Measurements from ENCODE around the gene FYB2.

Gene FYB2

GRCh38 chr1:56819387-56819899, at the start of gene FYB2:
Gene FYB2, minus strand, starts transcription at chr1:56819404. Its CDS starts 114 bp downstream, at chr1:56819290.
- peak; percentile 79 for DNase-seq (ENCODE audit: low read depth, low spot score)

DNA sequence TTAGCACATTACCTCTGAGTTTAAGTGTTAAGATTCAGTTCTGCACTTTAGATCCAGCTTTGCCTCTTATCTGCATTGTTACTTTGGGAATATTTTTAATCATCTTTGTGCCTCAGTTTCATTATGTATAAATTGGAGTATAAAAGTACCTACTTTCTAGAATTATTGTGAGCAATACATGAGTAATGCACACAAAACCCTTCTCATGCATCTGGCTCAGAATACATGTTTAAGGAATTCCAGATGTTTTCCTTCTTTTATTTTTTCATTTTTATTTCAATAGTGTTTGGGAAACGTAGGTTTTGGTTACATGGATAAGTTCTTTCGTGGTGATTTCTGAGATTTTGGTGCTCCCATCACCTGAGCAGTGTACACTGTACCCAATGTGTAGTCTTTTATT, 49.6 kb upstream of the FYB2 start:
- DNase-seq (ENCODE audit: low read depth, low spot score) = no peak

DNA sequence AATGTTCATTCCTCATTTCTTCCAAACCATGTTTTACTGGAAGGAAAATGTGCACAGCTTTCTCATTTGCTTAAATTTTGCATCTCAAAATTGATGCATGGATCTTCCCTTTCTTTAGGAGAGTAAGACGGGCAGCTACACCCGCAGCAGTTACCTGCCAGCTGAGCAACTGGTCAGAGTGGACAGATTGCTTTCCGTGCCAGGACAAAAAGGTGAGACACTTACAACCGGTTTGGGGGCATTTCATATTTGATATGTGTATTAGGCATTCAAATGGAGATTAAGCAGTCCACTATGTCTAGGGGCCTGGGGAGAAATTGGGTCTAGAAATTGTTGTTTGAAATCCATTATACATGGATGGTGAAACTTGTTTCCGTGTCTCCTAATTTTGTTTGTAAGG, 48.3 kb upstream of the FYB2 start:
- DNase-seq (ENCODE audit: low read depth, low spot score) = no peak

GRCh38 chr1:56866656-56867055, 47.5 kb upstream of the FYB2 start:
- no peak for DNase-seq (ENCODE audit: low read depth, low spot score)

DNA sequence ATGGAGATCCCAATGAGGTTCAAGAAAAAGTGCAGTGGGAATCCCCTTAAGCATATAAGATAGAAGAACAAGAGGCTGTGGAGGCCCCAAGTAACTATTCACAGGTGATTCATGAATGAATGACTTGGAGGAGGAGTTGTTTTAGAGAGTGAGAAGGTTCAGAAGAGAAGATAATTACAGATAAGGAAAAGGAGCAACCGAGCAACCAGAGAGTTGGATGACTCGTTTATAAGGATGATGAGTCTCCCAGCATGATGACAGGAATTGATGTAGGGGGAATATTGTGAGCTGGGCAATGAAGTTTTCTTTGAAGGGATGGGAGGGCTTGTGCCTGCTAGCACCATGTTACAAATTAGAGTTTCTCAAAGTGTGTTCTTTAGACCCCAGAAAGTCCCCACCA, 45.2 kb upstream of the FYB2 start:
- DNase-seq (ENCODE audit: low read depth, low spot score) = no peak

DNA sequence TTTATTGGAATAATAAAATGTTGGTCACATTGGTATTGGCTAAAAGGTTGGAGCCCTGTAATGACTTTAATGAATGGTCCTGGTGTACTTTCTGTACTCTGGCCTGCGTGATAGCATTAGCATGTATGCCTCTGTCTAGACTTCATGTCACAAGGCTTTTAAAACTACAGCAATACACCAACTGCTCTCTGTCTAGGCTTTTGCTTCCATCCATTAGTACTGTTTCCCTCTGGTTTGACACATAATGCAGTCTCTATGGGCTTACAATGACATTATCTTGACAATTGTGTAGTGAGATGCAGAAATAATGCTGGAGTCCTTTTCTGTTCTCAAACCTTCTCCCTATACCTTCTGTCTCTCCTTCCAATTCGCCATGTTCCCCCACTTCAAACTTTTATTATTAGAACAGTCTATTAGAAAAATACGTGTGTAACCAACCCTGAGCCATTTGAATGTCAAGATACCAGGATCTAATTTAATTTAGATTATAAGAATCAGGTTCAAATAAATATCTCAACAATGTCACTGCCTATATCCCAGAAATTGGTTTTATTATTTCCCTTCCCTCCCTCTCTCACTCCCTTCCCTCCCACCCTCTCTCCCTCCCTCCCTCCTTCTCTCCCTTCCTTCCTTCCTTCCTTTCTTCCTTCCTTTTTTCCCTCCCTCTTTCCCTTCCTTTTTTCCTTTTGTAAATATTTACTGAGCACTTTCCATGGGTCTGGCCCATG, 44.2 kb upstream of the FYB2 start:
- DNase-seq (ENCODE audit: low read depth, low spot score) = no peak

DNA sequence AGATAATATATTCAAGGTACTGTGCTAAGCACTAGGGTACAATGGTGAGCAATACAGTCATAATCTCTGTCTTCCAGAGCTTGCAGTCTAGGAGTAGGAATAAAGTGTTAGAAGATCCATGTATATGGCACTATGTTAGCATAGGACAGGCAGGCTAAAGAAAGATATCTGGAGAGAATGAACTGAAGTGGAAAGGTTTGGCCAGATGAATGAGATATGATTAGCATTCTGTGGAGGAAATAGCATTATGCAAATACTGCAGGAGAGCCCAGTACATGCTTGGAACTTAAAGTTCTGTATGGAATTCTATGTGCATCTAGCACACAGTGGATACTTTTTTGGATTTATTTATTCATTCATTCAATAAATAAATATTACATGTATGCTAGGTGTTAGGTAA, 40.1 kb upstream of the FYB2 start:
- DNase-seq (ENCODE audit: low read depth, low spot score) = no peak

DNA sequence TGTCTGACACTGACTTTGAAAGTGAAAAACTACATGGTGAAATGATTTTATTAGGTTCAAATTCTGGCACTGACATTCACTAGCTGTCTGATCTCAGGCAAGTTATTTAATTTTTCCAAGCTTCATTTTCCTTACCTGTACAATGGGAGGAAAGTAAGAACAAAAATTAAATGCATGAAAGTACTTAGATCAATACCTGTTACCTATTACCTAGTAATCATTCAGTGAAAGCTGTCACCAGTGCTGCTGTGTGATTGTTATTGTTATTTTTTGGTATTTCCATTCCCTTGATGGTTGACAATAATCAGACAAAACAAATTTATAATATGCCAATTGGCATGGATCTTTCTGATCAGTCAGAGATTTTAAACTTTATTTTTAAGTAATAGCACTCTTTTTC, 37.0 kb upstream of the FYB2 start:
- no peak for DNase-seq (ENCODE audit: low read depth, low spot score)

GRCh38 chr1:56855190-56855589, 36.0 kb upstream of the FYB2 start:
- DNase-seq (ENCODE audit: low read depth, low spot score) = no peak

- DNase-seq (ENCODE audit: low read depth, low spot score) = no peak
These were observed 35.4 kb upstream of the FYB2 start, which contains the start of gene C8A for GRCh38 chr1:56854521-56855099. Gene C8A, plus strand, starts transcription at chr1:56854797. Its CDS starts 105 bp downstream, at chr1:56854902.

DNA sequence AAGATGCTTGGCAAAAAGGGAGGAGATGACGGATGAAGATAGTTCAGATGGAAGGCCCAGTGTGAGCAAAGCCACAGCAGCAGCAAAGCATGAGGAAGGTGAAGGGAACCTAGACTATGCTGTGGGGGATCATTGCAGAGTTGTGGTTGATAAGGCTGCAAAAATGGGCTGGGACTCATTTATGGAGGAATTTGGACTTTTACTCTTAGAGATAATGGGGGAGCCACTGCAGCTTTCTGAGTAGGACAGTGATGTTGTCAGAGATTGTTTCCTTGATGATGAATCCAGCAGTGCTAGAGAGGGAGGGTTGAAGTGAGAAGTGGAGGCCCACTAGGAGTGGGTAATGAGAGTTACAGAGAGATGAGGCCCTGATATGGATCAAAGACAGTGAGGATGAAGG, 33.3 kb upstream of the FYB2 start:
- DNase-seq (ENCODE audit: low read depth, low spot score) = no peak

DNA sequence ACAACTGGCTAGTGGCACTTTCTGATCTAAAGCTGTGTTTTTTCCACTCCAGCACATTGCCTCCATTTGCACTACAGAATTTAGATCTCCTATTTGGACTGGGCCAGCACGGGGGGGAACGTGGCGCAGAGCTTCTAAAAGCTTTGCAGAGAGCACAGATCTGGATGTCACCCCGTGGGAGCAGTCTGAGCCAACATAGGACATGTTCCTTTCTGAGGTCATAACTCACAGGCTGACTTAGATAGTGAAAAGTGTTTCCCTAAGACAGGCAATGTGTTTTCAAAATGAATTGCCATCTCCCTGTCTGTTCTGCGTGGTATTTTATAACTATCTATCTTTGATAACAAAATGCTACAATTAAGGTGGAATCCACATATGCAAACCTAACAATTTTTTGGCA, 31.7 kb upstream of the FYB2 start:
- no peak for DNase-seq (ENCODE audit: low read depth, low spot score)

GRCh38 chr1:56850411-56850810, 31.2 kb upstream of the FYB2 start:
- DNase-seq (ENCODE audit: low read depth, low spot score) = no peak

GRCh38 chr1:56849750-56850149, 30.5 kb upstream of the FYB2 start:
- no peak for DNase-seq (ENCODE audit: low read depth, low spot score)

GRCh38 chr1:56845343-56845742, 26.1 kb upstream of the FYB2 start:
- no peak for DNase-seq (ENCODE audit: low read depth, low spot score)

DNA sequence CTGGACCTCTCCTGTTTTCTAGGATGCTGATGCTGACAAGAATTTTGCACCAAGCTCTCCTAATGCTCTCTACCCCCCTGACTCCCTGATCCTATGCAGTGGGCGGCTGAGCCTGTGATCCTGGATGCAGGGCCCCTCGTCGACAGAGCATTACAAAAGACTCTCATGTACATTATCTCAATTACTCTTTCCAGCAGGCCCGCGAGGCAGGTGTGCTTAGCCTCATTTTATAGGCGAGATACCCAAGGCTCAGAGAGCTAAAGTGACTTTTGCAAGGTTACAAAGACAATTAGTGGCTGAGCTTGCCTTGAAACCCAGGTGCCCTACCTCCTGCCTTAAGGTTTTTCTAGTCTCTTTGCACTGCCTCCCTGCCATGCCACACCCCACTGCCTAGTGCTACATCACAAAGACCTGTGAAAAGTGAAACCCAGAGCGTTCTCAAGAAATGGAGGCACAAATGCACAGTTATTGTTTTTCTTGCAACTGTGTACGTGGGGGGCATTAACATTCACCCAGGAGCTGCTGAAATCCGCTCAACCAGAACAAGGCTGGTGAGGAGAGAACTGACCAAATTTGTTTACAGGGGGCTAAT, 25.4 kb upstream of the FYB2 start:
- no peak for DNase-seq (ENCODE audit: low read depth, low spot score)

DNA sequence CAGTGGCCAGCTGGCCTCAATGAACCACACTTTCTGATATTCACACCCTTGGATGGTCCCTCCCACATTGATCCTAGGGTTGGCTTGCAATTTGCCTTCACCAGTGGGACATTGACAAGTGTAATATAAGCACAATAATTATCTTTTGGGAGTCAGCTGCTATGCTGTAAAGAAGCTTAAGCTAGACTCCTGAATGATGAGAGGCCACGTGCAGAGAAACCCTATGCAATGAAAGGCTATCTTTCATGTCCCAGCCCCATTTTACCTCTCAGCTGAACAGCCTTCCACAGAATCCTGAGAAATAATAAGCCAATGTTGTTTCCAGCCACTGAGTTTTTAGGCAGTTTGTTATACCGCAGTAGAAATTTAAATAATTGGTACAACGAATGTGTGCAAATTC, 24.3 kb upstream of the FYB2 start:
- DNase-seq (ENCODE audit: low read depth, low spot score) = no peak

DNA sequence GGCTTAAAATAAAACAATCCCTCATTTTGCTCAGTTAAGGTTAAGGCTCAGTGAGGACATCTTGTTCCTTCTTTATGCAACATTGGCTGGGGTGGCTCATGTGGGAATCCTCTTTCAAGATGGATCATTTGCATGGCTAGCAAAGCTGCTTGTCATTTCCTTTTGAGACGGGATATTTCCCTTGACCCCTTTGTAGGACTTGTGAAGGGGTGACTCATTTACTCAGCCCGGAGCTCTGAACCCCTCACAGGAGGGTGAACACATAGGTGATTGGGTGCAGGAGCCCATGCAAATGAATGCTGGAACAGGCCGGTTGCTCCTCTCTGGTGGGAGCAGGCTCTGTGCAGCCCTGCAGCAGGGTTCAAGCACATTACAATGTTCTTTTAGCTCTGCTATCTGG, 19.6 kb upstream of the FYB2 start:
- DNase-seq (ENCODE audit: low read depth, low spot score) = no peak

- peak; percentile 76 for DNase-seq (ENCODE audit: low read depth, low spot score)
These were observed 18.2 kb upstream of the FYB2 start for GRCh38 chr1:56837244-56837939.

GRCh38 chr1:56836359-56836758, 17.2 kb upstream of the FYB2 start:
- no peak for DNase-seq (ENCODE audit: low read depth, low spot score)

GRCh38 chr1:56835657-56836056, 16.5 kb upstream of the FYB2 start:
- no peak for DNase-seq (ENCODE audit: low read depth, low spot score)

GRCh38 chr1:56834137-56834900, 15.1 kb upstream of the FYB2 start:
- DNase-seq (ENCODE audit: low read depth, low spot score) = no peak

Data from ELF-1 (cell line).